GM12801 (cell line): ENCODE measurements around the gene ZNF639.

Experiments used
- TF ChIP-seq, protein P1 (sequence below): IDR thresholded peaks from one replicate; pipeline ENCODE4 v1.5.1; 2011; ENCODE audit warnings: control low read depth; ENCODE audit not compliant: insufficient read length; ENCODE audit errors: extremely low read depth

Gene ZNF639, protein sequence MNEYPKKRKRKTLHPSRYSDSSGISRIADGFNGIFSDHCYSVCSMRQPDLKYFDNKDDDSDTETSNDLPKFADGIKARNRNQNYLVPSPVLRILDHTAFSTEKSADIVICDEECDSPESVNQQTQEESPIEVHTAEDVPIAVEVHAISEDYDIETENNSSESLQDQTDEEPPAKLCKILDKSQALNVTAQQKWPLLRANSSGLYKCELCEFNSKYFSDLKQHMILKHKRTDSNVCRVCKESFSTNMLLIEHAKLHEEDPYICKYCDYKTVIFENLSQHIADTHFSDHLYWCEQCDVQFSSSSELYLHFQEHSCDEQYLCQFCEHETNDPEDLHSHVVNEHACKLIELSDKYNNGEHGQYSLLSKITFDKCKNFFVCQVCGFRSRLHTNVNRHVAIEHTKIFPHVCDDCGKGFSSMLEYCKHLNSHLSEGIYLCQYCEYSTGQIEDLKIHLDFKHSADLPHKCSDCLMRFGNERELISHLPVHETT

DNA sequence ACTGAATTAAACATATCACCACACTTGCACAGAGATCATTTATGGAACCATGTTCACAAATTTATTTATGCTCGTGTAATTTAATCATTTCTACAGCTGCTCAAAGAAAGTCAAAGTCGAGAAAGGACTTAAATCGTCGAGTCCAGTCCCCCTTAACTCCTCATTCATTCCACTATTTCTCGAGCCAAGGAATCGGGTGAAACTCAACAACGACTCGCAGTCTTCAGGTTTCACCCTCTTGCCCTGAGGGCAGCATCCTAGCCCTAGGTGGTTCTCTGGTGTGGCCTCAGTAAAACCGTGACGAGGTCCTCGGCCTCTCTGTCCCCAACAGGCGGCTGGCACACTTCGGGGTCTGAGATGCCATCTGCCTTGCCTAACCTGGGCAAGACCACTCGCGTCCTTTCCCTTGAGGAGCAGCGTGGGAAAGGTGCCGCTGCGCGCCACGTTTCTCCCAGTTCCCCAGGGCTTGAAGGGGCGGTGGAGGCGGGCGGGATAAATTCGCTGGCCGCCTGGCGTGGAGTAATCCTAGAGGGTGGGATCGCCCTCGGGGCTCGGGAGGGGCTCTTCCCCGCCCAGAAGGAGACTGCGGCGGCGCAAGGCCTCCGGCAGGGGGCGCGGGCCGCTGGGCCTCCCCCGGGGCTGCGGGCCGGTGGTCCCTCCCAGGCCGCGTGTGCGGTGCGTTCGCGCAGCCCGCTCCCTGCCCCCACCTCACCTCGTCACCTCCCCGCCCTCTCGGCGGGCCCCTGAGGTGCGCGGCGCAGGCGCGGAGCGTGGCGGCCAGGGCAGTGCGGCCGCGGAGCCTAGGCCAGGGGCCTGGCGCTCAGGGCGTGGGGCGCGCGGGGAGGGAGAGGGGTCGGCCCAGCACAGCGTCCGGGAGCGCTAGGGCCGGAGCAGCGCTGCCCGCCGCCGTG, at the start of gene ZNF639:
Gene ZNF639 (plus strand): TSS at position 746 of the 911 bp plus-strand sequence. CDS start 5,263 bp downstream, outside the sequence.
- TF ChIP-seq, protein P1, sequence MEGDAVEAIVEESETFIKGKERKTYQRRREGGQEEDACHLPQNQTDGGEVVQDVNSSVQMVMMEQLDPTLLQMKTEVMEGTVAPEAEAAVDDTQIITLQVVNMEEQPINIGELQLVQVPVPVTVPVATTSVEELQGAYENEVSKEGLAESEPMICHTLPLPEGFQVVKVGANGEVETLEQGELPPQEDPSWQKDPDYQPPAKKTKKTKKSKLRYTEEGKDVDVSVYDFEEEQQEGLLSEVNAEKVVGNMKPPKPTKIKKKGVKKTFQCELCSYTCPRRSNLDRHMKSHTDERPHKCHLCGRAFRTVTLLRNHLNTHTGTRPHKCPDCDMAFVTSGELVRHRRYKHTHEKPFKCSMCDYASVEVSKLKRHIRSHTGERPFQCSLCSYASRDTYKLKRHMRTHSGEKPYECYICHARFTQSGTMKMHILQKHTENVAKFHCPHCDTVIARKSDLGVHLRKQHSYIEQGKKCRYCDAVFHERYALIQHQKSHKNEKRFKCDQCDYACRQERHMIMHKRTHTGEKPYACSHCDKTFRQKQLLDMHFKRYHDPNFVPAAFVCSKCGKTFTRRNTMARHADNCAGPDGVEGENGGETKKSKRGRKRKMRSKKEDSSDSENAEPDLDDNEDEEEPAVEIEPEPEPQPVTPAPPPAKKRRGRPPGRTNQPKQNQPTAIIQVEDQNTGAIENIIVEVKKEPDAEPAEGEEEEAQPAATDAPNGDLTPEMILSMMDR, result no peak

DNA sequence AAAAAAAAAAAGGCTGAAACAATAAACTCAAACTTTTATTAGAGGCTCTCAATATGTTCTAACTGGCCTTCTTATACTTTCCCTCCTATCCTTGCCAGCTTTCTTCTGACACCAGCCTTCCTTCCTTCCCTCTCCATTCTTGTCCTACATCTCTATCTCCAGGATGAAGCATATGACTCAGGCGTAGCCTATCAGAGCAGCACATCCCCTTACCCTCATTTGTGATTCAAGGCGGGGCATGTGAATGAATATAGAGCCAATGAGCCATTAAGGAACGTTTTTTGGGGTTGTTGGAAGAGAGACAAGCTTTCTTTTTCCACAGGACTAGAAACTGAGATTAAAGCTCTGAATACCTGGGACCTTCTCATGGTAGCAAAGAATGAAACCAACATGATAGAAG, 46.8 kb upstream of the ZNF639 start:
- TF ChIP-seq, protein P1, result no peak

DNA sequence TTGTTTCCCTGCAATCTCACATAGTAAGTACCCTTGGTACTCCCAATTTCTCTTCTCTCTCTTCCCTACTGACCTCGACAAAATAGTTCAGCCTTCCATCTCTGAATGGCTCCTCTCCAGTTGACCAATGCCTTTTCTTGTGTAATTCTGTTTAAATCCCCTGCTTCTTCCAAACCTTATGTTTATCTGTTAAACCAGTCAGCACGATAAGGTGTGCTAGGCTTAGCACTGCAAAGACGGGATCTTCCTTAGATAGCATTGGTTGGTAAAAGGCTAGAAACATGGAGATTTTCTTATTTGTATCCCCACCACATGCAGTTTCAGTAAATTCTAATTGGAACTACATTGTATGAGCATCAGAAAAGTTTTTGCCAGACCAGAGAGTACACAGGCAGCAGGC, 46.1 kb upstream of the ZNF639 start:
- TF ChIP-seq, protein P1, result no peak

DNA sequence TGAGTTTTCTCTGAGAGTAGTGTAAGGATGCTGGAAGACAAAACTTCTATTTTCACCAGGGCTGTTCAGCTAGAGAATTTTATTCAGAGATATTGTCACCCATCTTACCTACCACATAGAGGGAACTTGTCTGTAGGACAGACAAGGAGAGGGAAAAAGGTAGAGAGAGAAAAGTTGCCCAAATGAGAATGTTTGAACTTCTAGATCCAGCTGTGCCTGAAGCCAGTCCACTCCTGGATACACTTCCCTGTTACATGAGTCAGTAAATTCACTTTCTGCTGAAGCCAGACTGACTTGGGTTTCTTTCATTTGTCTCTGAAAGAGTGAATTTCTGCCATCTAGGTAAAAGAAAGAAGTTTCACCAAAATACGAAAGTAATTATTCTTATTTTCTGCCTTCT, 44.7 kb upstream of the ZNF639 start:
- TF ChIP-seq, protein P1, result no peak

DNA sequence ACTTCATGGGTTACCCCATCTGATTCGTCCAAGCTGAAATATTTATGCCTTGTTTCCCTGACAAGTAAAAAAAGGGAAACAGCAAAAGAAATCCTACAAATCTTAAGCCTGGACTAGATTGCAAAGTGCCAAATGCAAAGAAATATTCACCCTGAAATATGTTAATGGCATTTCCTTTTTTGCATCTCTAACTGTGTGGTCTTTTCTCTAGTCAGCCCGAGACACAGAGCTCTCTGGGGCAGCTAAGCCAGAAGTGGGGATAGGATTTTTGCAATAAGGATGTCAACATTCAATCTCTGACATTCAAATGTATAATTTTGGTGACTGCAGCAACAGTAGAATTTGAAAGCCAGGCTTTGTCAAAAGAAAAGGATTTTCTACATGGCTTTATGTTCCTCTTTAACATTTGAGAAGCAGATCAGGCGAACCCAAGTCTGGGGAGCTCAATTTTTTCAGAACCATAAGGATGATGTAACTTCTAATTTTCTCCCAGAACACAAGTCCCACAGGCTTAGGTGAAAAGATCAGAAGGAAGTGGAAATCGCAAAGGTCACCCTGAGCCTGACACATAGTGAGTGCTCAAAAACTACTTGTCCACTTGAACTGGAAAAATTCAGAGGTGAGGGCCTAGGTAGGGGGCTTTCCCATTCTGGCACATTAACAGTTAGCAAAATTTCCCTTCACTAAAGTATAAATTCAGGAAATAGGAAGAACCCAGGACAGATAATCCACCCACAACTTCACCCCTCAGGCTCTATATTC, 43.7 kb upstream of the ZNF639 start:
- TF ChIP-seq, protein P1, result no peak

DNA sequence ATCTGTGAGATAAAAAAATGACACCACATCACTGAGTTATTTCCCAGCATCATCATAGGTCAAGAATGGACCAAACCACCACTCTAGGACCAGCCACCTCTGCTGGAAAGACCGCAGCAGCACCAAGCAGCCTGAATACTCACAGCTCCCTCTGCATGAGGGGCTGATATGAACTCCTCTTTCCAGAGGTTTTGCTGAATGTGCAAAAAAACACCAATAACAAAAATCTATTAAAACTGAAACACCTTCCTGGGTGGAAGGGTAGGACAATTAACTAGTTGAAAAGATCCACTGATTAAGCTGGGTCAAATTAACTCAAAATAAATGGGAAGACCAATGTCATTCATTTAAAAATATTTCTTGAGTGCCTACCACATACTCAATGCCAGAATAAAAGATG, 43.0 kb upstream of the ZNF639 start:
- TF ChIP-seq, protein P1, result no peak
